Lung (tissue), 12 donors: Measurements from ENCODE around the gene RAB44. TPM values are rescaled to one million over a fixed set of nuclear protein-coding genes. Genes with fewer than 3 reads are reported as not detected.

ENCODE experiments used
- ATAC-seq: fragments of 200-7000 bp; cut with Tn5 transposase; one replicate; pipeline ENCODE4 v1.9.1; 2020; ENCODE audit warnings: moderate number of reproducible peaks; ENCODE audit not compliant: insufficient read depth, low FRiP score
- DNase-seq, 3 donors: peaks; one replicate each; pipeline ENCODE4 v3.0.0-alpha.2; 2013 to 2017
- H3K27ac ChIP-seq, 2 donors: one replicate each; pipeline ENCODE4 v1.5.1; 2013; ENCODE audit warnings: mild to moderate bottlenecking in 2 of 2, moderate library complexity in 2 of 2, control low read depth in 1 of 2, inconsistent platforms in 1 of 2, low read depth in 1 of 2, low read length in 1 of 2
- H3K27me3 ChIP-seq, 3 donors: one replicate each; pipeline ENCODE4 v1.5.1; 2013; ENCODE audit warnings: low read length in 2 of 3; ENCODE audit not compliant: control insufficient read depth in 3 of 3, insufficient read depth in 3 of 3
- H3K36me3 ChIP-seq, 4 donors: one replicate each; pipeline ENCODE4 v1.5.1; 2013; ENCODE audit warnings: low read length in 4 of 4, mild to moderate bottlenecking in 1 of 4, moderate library complexity in 1 of 4; ENCODE audit not compliant: control insufficient read depth in 4 of 4, insufficient read depth in 4 of 4
- H3K4me1 ChIP-seq, 5 donors: one replicate each; pipeline ENCODE4 v1.5.1; 2013; ENCODE audit warnings: low read length in 5 of 5, mild to moderate bottlenecking in 2 of 5, moderate library complexity in 1 of 5; ENCODE audit not compliant: control insufficient read depth in 5 of 5, insufficient read depth in 5 of 5
- H3K4me3 ChIP-seq: one replicate; pipeline ENCODE4 v1.5.1; 2013; ENCODE audit warnings: mild to moderate bottlenecking, control low read depth, moderate library complexity
- H3K9ac ChIP-seq, 2 donors: one replicate each; pipeline ENCODE4 v1.5.1; 2013; ENCODE audit warnings: low read length in 2 of 2, control low read depth in 1 of 2; ENCODE audit not compliant: insufficient read depth in 1 of 2
- H3K9me3 ChIP-seq, 4 donors: one replicate each; pipeline ENCODE4 v1.5.1; 2013; ENCODE audit warnings: low read length in 3 of 4, mild to moderate bottlenecking in 1 of 4, moderate library complexity in 1 of 4; ENCODE audit not compliant: control insufficient read depth in 4 of 4, insufficient read depth in 3 of 4
- WGBS, 2 donors: extraction: QIAGEN DNeasy Blood & Tissue Kit; methylation state at CpG; one replicate each; pipeline ENCODE4 v1.1.7; 2013; 5-methylcytosine and 5-hydroxymethylcytosine counted together
- polyA plus RNA-seq, 2 donors: library from polyadenylated mRNA; stranded (reverse); fragments of 200-250 nt; gene quantifications; one replicate each; pipeline ENCODE4 v1.2.1, GENCODE V29; 2013
- total RNA-seq, 2 donors: library from RNA; depleted of rRNA in 1 of 2; stranded (reverse); fragments of >200 nt in 1 of 2; gene quantifications; one replicate each; pipeline ENCODE4 v1.2.1, GENCODE V29; 2014 to 2021
- TF ChIP-seq, protein P1 (sequence below): IDR thresholded peaks from 2 replicates; pipeline ENCODE4 v1.5.1; 2012; ENCODE audit warnings: mild to moderate bottlenecking; ENCODE audit errors: control extremely low read depth, extremely low read depth
- donor health status: control.
- donor health status: control.
- donor health status: Bipolar disorder and iron deficiency.
- donor health status: healthy.
- donor health status: DM: yes; HTN: yes; CAD: no.

Gene RAB44
- total and polyA plus RNA-seq, 4 donors = 0.26 to 1.5 (median 0.91) TPM

DNA sequence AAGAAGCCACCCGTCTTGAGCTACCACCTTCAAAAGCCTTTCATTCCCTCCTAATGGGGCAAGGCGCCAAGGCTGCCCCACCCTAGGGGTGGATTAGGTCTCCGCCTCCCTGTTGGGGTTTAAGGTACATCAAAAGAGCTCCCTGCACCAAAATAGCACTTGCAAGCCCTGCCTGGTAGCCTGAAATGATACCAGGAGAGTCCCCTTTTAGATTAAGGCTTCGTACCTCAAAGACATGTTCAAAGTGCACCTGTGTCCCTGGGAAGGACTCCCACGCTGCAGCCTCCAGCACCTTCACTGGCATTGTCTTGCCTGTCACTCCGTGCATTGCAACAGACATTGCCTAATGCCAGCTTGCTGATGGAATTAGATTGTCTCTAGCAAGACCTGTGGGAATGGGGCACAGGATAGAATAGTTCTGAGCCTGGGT lies 34.8 kb upstream of the RAB44 start:
- Histone ChIP-seq H3K4me1 (peaks cover 2 to 14% (median 5%) of the 10 kb centered on the region in 5 donors), H3K9ac (no peak overlapping the region), H3K27ac (no peak overlapping the region), H3K27me3 (peaks cover 0 to 10% (median 7%) of the 10 kb centered on the region in 3 donors), H3K9me3 (no peaks in the 10 kb centered on the region), H3K4me3 (no peak overlapping the region), H3K36me3 (no peaks in the 10 kb centered on the region)
- DNase-seq (no peak), ATAC-seq (no peak)
- WGBS, 2 donors = 71 to 73% methylated on average over 6 of the region's 6 CpGs
- TF ChIP-seq, protein P1, sequence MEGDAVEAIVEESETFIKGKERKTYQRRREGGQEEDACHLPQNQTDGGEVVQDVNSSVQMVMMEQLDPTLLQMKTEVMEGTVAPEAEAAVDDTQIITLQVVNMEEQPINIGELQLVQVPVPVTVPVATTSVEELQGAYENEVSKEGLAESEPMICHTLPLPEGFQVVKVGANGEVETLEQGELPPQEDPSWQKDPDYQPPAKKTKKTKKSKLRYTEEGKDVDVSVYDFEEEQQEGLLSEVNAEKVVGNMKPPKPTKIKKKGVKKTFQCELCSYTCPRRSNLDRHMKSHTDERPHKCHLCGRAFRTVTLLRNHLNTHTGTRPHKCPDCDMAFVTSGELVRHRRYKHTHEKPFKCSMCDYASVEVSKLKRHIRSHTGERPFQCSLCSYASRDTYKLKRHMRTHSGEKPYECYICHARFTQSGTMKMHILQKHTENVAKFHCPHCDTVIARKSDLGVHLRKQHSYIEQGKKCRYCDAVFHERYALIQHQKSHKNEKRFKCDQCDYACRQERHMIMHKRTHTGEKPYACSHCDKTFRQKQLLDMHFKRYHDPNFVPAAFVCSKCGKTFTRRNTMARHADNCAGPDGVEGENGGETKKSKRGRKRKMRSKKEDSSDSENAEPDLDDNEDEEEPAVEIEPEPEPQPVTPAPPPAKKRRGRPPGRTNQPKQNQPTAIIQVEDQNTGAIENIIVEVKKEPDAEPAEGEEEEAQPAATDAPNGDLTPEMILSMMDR = no peak

DNA sequence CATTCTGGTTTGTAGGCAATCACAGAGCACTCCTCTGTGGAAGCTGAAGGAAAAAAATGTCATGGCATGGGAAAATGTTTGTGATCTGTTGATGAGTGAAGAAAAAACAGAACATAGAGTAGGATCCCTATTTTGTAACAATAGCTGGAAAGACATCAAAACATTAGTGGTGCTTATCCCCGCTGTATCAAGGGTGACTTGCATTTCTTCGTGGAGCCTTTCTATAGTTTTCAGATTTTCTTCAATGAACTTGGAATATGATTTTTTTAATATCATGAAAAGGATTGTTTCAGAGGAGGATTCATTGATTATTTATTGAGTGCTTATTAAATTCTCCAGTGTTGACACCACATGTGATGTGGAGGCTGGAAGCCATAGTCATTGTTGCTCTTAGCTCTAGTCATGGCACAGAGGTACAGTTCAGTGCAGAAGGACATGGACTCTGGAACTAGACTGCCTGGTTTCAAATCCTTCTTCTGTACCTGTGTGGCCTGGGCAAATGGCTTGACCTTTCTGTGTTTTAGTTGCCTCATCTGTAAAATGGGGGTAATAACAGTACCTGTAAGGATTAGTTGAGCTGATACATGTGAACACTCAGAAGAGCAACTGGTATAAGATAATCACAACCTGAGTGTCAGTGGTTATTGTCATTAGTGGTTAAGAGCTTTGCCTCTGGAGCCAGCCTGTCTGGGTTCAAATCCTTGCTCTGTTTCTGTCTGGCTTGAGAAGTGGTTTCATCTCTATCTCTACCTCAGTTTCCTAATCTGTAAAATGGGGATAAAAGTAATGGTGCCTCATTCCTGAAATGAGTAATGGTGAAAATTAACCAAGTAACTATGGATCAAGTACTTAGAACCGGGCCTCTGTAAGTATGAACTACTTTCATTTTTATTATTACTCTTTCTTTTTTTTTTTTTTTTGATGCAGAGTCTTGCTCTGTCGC lies 33.9 kb upstream of the RAB44 start:
- no peak overlapping the region for H3K4me3 ChIP-seq
- peaks cover 0 to 10% (median 7%) of the 10 kb centered on the region in 3 donors for H3K27me3 ChIP-seq
- peaks cover 2 to 14% (median 5%) of the 10 kb centered on the region in 5 donors for H3K4me1 ChIP-seq
- no peaks in the 10 kb centered on the region for H3K36me3 ChIP-seq
- DNase-seq (no peak), ATAC-seq (no peak)
- TF ChIP-seq, protein P1 = no peak
- no peak overlapping the region for H3K9ac ChIP-seq
- no peaks in the 10 kb centered on the region for H3K9me3 ChIP-seq
- WGBS, 2 donors = 59 to 70% methylated on average over 4 of the region's 4 CpGs
- no peak overlapping the region for H3K27ac ChIP-seq

DNA sequence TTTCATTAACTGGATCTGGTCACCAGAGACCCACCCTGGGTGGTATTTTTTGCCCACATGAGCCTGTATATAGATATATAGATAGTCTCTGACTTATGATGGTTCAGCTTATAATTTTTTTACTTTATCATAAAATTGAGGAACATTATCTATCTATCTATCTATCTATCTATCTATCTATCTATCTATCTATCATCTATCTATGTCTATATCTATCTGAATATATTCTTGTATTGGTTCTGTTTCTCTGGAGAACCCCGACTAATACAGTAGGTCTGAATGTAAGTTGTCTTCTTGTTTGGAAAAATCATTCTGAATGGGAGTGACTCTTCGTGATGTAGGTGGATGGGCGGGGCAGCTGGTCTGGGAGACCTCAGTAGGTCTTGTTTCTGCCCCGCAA lies 32.4 kb upstream of the RAB44 start:
- DNase-seq (no peak), ATAC-seq (no peak)
- Histone ChIP-seq H3K4me1 (peaks cover 2 to 14% (median 5%) of the 10 kb centered on the region in 5 donors), H3K9ac (no peak overlapping the region), H3K27me3 (peaks cover 0 to 10% (median 7%) of the 10 kb centered on the region in 3 donors), H3K4me3 (no peak overlapping the region), H3K9me3 (no peaks in the 10 kb centered on the region), H3K36me3 (no peaks in the 10 kb centered on the region), H3K27ac (no peak overlapping the region)
- WGBS, 2 donors = 94 to 97% methylated on average over 4 of the region's 4 CpGs
- TF ChIP-seq, protein P1 = no peak
